Measurements from ENCODE around the gene PTDSS2. TPM values are rescaled to one million over a fixed set of nuclear protein-coding genes. Genes with fewer than 3 reads are reported as not detected.

PTDSS2 gene
- total RNA-seq, 1 experiment from 2014 or later, result 49.5 TPM

DNA sequence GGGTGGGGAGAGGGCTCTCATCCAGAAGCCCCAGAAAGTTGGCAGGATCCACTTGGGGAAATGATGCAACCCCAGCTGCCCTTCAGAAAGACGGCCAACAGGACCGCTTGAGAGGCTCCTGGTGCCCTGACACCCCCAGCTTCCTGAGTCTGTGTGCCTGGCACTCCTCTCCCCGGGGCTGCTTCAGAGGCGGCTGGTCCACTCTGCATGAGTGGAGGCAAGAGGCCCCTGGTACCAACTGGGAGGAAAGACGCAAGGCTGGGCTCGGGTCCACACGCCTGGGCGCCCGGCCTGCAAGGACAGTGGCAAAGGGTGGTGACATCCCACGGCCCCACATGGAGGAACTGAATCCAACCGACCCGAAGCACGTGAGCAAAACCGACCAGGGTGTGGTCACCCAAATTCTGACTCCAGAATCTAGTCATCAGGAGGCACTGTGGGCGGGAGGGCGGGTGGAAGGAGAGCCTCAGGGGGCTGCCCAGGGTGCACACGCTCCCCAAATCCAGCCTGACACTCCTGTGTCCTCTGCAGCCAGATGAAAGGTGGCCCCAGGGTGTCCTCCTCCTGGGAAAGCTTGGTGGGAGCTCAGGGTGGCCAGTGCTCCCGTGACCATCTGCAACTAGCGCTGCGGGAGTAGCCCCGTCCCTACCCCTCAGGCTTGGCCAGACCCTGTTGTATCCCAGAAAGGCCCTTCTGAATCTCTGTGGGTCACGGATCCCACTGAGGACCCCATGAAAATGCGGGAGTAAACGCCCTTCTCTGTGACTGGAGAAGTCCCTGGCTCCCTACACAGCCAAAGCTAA, 53.3 kb downstream of the PTDSS2 start:
- no peak for ATAC-seq
- peaks cover 12% of the 10 kb centered on the region for H3K4me1 Mint-ChIP-seq
- DNase-seq (ENCODE audit: low spot score), result no peak
- ChIA-PET CTCF (interaction anchor here (0.5 kb wide), 1 partner anchor 98 kb away, joined by 3 read pairs; no protein-coding TSS in a partner anchor), POLR2A (no interaction called here)
- H3K4me3 Mint-ChIP-seq, result no peak overlapping the region; the same call in 1 of the 2 replicates
- H3K36me3 Mint-ChIP-seq, result peaks cover 21% of the 10 kb centered on the region
- no peaks in the 10 kb centered on the region for H3K9me3 Mint-ChIP-seq
- TF ChIP-seq GTF2I (CRISPR knock-in tag; conservative IDR thresholded peaks at IDR 0.05) (no peak), CBFB (CRISPR knock-in tag; IDR thresholded peaks at IDR 0.05; ENCODE audit: low read depth) (no peak), GABPB1 (CRISPR knock-in tag; IDR thresholded peaks at IDR 0.05) (no peak)
- TF ChIP-seq, protein P1, sequence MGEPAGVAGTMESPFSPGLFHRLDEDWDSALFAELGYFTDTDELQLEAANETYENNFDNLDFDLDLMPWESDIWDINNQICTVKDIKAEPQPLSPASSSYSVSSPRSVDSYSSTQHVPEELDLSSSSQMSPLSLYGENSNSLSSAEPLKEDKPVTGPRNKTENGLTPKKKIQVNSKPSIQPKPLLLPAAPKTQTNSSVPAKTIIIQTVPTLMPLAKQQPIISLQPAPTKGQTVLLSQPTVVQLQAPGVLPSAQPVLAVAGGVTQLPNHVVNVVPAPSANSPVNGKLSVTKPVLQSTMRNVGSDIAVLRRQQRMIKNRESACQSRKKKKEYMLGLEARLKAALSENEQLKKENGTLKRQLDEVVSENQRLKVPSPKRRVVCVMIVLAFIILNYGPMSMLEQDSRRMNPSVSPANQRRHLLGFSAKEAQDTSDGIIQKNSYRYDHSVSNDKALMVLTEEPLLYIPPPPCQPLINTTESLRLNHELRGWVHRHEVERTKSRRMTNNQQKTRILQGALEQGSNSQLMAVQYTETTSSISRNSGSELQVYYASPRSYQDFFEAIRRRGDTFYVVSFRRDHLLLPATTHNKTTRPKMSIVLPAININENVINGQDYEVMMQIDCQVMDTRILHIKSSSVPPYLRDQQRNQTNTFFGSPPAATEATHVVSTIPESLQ (CRISPR knock-in tag; IDR thresholded peaks at IDR 0.05), result no peak
- H3K27ac Mint-ChIP-seq, result no peak overlapping the region; the same call in 1 of the 2 replicates
- no peaks in the 10 kb centered on the region; the same call in 1 of the 2 replicates for H3K27me3 Mint-ChIP-seq (ENCODE audit: low read depth)

DNA sequence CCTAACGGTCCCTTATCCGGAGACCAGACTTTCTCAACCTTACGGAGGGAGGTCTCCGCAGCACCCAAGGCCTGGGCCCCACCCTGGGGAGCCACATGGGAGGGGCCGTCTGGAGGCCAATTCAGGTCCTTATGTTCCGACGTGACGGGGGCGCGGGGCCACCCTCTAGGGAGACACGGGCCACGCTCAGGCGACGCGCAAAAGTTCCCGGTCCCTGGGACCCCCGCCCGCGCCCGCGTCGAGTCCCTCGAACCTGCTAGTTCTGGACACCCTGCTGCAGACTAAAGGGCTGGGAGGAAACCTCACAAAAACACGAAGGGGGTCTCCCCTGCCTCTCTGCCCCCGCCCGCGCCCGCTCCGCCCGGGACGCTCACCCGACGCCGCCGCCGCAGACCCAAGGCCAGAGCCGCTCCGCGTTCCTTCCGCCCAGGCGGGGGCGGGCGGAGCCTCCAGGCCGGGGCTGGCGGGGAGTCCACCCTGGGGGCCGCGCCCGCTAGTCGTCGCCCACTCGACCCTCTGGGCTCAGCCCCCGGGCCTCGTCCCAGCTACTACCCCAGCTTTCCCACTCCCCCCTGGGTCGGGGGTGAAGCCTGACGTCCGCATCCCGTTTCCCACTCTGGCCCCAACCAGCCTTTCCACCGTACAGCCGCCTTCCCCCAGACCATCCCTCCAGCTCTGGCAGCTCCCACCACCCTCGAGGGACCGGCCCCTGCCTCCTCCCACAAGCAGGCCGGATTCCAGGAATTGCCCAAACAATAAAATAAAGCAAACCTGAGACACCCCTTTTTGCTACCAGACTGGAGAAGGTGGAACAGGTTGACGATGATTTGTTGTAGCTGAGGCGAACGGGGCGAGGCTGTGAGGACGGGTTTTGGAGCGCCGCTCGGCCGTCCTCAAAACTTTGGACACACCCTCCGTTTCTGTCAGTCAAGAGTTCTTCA, 54.2 kb downstream of the PTDSS2 start:
- DNase-seq (ENCODE audit: low spot score), result no peak

More for the DNA sequence above, 54.2 kb downstream of the PTDSS2 start:
- Mint-ChIP-seq H3K4me3 (peak overlapping the region; percentile 93), H3K27ac (no peak overlapping the region), H3K9me3 (no peaks in the 10 kb centered on the region), H3K4me1 (peaks cover 12% of the 10 kb centered on the region), H3K36me3 (peaks cover 12% of the 10 kb centered on the region), H3K27me3 (ENCODE audit: low read depth) (no peaks in the 10 kb centered on the region; the same call in 1 of the 2 replicates)
- TF ChIP-seq ETV6 (CRISPR knock-in tag; IDR thresholded peaks at IDR 0.05) (no peak), TCF7 (CRISPR knock-in tag; IDR thresholded peaks at IDR 0.05; ENCODE audit: low read depth) (no peak), SOX15 (CRISPR knock-in tag; IDR thresholded peaks at IDR 0.05) (no peak), ZNF317 (CRISPR knock-in tag; IDR thresholded peaks at IDR 0.05; ENCODE audit: borderline replicate concordance, low read depth) (no peak), TEAD4 (CRISPR knock-in tag; IDR thresholded peaks at IDR 0.05) (no peak), ZNF263 (CRISPR knock-in tag; IDR thresholded peaks at IDR 0.05; ENCODE audit: low read depth) (no peak), GABPB1 (CRISPR knock-in tag; IDR thresholded peaks at IDR 0.05) (no peak), EMX1 (CRISPR knock-in tag; IDR thresholded peaks at IDR 0.05) (no peak)
- TF ChIP-seq, protein P2, sequence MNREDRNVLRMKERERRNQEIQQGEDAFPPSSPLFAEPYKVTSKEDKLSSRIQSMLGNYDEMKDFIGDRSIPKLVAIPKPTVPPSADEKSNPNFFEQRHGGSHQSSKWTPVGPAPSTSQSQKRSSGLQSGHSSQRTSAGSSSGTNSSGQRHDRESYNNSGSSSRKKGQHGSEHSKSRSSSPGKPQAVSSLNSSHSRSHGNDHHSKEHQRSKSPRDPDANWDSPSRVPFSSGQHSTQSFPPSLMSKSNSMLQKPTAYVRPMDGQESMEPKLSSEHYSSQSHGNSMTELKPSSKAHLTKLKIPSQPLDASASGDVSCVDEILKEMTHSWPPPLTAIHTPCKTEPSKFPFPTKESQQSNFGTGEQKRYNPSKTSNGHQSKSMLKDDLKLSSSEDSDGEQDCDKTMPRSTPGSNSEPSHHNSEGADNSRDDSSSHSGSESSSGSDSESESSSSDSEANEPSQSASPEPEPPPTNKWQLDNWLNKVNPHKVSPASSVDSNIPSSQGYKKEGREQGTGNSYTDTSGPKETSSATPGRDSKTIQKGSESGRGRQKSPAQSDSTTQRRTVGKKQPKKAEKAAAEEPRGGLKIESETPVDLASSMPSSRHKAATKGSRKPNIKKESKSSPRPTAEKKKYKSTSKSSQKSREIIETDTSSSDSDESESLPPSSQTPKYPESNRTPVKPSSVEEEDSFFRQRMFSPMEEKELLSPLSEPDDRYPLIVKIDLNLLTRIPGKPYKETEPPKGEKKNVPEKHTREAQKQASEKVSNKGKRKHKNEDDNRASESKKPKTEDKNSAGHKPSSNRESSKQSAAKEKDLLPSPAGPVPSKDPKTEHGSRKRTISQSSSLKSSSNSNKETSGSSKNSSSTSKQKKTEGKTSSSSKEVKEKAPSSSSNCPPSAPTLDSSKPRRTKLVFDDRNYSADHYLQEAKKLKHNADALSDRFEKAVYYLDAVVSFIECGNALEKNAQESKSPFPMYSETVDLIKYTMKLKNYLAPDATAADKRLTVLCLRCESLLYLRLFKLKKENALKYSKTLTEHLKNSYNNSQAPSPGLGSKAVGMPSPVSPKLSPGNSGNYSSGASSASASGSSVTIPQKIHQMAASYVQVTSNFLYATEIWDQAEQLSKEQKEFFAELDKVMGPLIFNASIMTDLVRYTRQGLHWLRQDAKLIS (CRISPR knock-in tag; IDR thresholded peaks at IDR 0.05; ENCODE audit: borderline replicate concordance), result no peak
- TF ChIP-seq, protein P3, sequence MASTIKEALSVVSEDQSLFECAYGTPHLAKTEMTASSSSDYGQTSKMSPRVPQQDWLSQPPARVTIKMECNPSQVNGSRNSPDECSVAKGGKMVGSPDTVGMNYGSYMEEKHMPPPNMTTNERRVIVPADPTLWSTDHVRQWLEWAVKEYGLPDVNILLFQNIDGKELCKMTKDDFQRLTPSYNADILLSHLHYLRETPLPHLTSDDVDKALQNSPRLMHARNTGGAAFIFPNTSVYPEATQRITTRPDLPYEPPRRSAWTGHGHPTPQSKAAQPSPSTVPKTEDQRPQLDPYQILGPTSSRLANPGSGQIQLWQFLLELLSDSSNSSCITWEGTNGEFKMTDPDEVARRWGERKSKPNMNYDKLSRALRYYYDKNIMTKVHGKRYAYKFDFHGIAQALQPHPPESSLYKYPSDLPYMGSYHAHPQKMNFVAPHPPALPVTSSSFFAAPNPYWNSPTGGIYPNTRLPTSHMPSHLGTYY (CRISPR knock-in tag; IDR thresholded peaks at IDR 0.05), result no peak
- TF ChIP-seq, protein P4, sequence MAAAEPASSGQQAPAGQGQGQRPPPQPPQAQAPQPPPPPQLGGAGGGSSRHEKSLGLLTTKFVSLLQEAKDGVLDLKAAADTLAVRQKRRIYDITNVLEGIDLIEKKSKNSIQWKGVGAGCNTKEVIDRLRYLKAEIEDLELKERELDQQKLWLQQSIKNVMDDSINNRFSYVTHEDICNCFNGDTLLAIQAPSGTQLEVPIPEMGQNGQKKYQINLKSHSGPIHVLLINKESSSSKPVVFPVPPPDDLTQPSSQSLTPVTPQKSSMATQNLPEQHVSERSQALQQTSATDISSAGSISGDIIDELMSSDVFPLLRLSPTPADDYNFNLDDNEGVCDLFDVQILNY (CRISPR knock-in tag; IDR thresholded peaks at IDR 0.05), result no peak
- TF ChIP-seq, protein P5, sequence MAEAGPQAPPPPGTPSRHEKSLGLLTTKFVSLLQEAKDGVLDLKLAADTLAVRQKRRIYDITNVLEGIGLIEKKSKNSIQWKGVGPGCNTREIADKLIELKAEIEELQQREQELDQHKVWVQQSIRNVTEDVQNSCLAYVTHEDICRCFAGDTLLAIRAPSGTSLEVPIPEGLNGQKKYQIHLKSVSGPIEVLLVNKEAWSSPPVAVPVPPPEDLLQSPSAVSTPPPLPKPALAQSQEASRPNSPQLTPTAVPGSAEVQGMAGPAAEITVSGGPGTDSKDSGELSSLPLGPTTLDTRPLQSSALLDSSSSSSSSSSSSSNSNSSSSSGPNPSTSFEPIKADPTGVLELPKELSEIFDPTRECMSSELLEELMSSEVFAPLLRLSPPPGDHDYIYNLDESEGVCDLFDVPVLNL (CRISPR knock-in tag; IDR thresholded peaks at IDR 0.05; ENCODE audit: borderline replicate concordance, low read depth), result no peak
- CTCF ChIA-PET, result interaction anchor here (1.0 to 1.6 kb wide), 2 partner anchors 55 to 254 kb away, joined by 3 to 4 read pairs; partner anchors contain the start of gene PTDSS2
- POLR2A ChIA-PET, result no interaction called here
- ATAC-seq, result no peak
